ENCODE results near the gene SMPX.

SMPX gene

GRCh38 chrX:21738210-21738949 lies 19.5 kb downstream of the SMPX start:
- no peak for DNase-seq (ENCODE audit: low read depth)
- TF ChIP-seq CTCF (IDR thresholded peaks at IDR 0.05; ENCODE audit: low read length, missing control alignments) = no peak
- H3K4me3 ChIP-seq (replicated peaks; ENCODE audit: low read depth, low read length) = no peak overlapping the region

GRCh38 chrX:21735768-21736127 lies 22.2 kb downstream of the SMPX start:
- no peak for DNase-seq (ENCODE audit: low read depth)
- no peak overlapping the region for H3K4me3 ChIP-seq (replicated peaks; ENCODE audit: low read depth, low read length)
- no peak for TF ChIP-seq CTCF (IDR thresholded peaks at IDR 0.05; ENCODE audit: low read length, missing control alignments)

DNA sequence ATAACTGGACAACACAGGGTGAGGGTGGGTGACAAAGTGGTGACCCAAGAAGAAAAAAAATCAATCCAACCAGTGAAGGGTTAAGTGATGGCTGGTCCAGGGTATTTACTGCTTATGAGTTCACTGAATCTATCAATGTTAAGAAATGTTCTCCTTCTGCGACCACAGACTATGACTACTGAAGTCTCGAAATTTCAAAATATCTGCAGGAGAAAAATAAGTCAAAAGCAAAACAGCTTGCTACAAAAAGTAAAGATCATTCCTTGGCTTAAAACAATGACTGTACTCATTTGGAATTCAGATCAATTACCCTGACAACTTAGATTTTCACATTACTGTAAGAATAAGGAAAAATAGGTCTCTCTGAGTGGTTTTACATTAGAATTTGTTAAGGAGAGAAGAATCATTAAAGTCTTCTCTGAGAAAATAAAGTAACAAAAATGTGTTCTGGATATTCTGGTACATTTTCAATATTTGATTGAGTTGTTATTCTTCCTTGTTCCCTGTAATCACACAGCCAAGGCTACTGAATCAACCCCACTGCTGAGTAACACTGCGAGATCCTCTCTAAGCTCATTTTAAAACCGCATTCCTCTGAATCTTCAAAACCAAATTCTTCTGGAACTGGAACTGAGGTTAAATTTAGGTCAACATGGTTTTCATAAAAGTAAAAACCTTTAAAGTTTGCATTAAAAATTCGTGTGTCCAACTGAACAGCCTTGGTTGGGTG lies 22.7 kb downstream of the SMPX start:
- peak; percentile 28 for DNase-seq (ENCODE audit: low read depth)
- TF ChIP-seq CTCF (IDR thresholded peaks at IDR 0.05; ENCODE audit: low read length, missing control alignments) = no peak
- H3K4me3 ChIP-seq (replicated peaks; ENCODE audit: low read depth, low read length) = no peak overlapping the region

DNA sequence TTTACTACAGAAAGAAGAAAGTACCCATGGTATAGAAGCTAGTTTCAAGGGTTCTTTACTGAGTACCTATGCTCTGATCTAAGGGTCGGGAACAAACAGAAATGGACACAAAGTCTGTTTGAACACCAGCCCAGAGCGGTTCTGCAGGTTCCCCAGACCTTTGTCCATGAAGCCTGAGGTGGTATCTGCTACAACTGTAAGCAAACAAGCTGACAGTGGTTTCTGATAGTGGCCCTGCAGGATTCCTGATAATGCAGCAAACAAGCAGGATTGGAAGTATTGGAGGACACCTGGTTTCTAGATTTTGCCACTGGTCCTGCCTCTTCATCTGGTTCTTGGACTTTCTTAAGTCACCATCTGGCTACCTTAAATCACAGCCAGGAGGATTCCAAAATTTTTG lies 23.7 kb downstream of the SMPX start:
- H3K4me3 ChIP-seq (replicated peaks; ENCODE audit: low read depth, low read length) = no peak overlapping the region
- TF ChIP-seq CTCF (IDR thresholded peaks at IDR 0.05; ENCODE audit: low read length, missing control alignments) = no peak
- DNase-seq (ENCODE audit: low read depth) = no peak

GRCh38 chrX:21733705-21734104 lies 24.2 kb downstream of the SMPX start:
- no peak overlapping the region for H3K4me3 ChIP-seq (replicated peaks; ENCODE audit: low read depth, low read length)
- no peak for TF ChIP-seq CTCF (IDR thresholded peaks at IDR 0.05; ENCODE audit: low read length, missing control alignments)
- no peak for DNase-seq (ENCODE audit: low read depth)

DNA sequence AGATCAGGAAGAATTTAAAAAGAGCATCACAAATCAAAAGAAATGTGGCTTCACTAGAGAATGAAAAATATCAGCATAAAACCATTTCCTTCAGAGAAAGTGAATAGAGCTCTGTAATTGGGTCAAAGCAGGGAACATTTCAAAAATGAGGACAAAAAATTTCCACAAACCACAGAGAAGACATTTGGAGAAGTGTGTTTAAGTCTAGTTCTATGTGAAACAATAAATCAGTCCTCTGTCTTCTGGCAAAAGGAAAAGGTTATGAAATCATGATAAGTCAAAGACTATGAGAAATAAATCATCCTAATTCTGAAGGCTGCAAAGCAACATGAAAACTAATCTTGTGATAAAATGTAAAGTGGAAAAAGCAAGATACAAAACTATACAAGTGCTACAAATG lies 27.9 kb downstream of the SMPX start:
- no peak for DNase-seq (ENCODE audit: low read depth)

More for the DNA sequence above, 27.9 kb downstream of the SMPX start:
- no peak for TF ChIP-seq CTCF (IDR thresholded peaks at IDR 0.05; ENCODE audit: low read length, missing control alignments)
- H3K4me3 ChIP-seq (replicated peaks; ENCODE audit: low read depth, low read length) = no peak overlapping the region
